Type B pancreatic cell (in vitro differentiated cells): ENCODE measurements around the gene TRDN. TPM values are rescaled to one million over a fixed set of nuclear protein-coding genes. Genes with fewer than 3 reads are reported as not detected.

Experiments
- DNase-seq: peaks from one replicate; pipeline ENCODE4 v3.0.0; 2021; ENCODE audit warnings: mixed read lengths; ENCODE audit not compliant: unreplicated experiment; ENCODE audit errors: extremely low spot score
- H3K27ac Mint-ChIP-seq: 2 replicates; pipeline ENCODE4 v1.8.0; 2021; ENCODE audit warnings: mild to moderate bottlenecking, mixed read lengths
- H3K27me3 Mint-ChIP-seq: 2 replicates; pipeline ENCODE4 v1.8.0; 2021; ENCODE audit warnings: mixed read lengths
- H3K36me3 Mint-ChIP-seq: 2 replicates; pipeline ENCODE4 v1.8.0; 2021; ENCODE audit warnings: mixed read lengths
- H3K4me1 Mint-ChIP-seq: one replicate; pipeline ENCODE4 v1.8.0; 2021; ENCODE audit warnings: mixed read lengths; ENCODE audit not compliant: unreplicated experiment
- H3K4me3 Mint-ChIP-seq: 2 replicates; pipeline ENCODE4 v1.8.0; 2021; ENCODE audit warnings: mild to moderate bottlenecking, mixed read lengths
- H3K9me3 Mint-ChIP-seq: 2 replicates; pipeline ENCODE4 v1.8.0; 2021; ENCODE audit warnings: mixed read lengths
- total RNA-seq: library from RNA; stranded (reverse); gene quantifications from 2 replicates; pipeline ENCODE4 v1.2.1, GENCODE V29; 2021; ENCODE audit warnings: low replicate concordance
- TF ChIP-seq, protein P1 (sequence below): fragments of 200-600 bp; sonication (generic); conservative IDR thresholded peaks from 2 replicates; pipeline ENCODE4 v1.5.0; 2021; ENCODE audit warnings: antibody characterized with exemption, mild to moderate bottlenecking

TRDN gene
- total RNA-seq, 1 donor from 2014 or later: 0.34 TPM

DNA sequence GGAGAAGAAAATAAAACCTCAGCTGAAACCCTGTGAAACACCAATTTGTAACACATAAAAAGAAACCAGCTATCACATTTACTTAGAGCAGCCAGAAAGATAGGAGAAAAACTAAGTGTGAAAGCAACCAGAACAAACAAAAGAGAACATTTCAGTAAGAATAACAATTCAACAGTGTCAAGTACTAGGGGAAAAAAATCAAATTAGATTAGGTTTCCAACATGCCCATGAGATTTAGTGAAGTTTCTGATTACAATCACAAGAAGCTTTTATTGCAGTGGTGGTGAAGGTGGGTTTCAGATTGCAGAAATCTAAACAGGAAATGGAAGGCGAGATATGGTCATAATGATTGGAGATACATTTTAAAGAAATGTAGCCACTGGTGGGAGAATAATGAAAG is 22.1 kb upstream of the TRDN start:
- Mint-ChIP-seq H3K27ac (no peak overlapping the region), H3K4me1 (no peaks in the 10 kb centered on the region), H3K27me3 (no peaks in the 10 kb centered on the region), H3K4me3 (no peak overlapping the region), H3K9me3 (no peaks in the 10 kb centered on the region), H3K36me3 (no peaks in the 10 kb centered on the region)
- no peak for DNase-seq
- TF ChIP-seq, protein P1, sequence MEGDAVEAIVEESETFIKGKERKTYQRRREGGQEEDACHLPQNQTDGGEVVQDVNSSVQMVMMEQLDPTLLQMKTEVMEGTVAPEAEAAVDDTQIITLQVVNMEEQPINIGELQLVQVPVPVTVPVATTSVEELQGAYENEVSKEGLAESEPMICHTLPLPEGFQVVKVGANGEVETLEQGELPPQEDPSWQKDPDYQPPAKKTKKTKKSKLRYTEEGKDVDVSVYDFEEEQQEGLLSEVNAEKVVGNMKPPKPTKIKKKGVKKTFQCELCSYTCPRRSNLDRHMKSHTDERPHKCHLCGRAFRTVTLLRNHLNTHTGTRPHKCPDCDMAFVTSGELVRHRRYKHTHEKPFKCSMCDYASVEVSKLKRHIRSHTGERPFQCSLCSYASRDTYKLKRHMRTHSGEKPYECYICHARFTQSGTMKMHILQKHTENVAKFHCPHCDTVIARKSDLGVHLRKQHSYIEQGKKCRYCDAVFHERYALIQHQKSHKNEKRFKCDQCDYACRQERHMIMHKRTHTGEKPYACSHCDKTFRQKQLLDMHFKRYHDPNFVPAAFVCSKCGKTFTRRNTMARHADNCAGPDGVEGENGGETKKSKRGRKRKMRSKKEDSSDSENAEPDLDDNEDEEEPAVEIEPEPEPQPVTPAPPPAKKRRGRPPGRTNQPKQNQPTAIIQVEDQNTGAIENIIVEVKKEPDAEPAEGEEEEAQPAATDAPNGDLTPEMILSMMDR: no peak

DNA sequence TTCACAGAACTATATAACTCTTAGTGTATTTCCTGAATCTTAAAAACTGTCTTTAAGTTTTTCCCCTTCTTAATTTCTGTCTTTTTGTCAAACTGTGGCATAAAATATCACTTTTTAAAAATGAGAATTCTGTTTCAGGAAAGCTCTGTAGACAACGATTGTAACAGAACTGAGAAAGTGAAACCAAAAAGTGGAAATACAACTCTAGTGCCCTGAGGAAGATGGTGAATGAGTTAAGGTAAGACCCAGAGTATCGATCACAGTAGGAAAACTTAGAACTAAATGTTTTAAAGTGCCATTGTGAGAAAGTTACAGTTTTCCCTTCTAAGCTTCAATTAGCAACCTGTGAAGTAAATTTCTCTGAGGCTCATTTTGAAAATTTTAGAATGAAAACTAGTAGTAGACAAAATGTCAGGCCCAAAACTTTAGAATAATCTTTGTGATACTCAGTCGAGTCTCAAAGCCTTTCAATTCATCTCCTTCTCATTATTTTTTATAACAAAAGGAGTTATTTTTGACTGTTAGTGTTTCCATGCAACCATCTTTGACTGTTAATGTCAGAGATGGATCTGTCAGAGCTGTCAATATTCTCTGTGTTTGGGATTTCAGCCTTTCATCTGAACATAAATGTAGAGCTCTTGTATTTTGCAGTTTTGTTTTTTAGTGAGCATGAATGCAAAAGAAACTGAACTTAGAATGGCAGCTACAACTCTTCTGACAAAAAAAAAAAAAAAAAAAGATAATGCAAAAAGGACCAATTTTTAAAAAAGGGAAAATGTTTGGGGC is 19.0 kb upstream of the TRDN start:
- Mint-ChIP-seq H3K27ac (no peak overlapping the region), H3K9me3 (no peaks in the 10 kb centered on the region), H3K27me3 (no peaks in the 10 kb centered on the region), H3K4me1 (no peaks in the 10 kb centered on the region), H3K4me3 (no peak overlapping the region), H3K36me3 (no peaks in the 10 kb centered on the region)
- DNase-seq: no peak
- TF ChIP-seq, protein P1: no peak

DNA sequence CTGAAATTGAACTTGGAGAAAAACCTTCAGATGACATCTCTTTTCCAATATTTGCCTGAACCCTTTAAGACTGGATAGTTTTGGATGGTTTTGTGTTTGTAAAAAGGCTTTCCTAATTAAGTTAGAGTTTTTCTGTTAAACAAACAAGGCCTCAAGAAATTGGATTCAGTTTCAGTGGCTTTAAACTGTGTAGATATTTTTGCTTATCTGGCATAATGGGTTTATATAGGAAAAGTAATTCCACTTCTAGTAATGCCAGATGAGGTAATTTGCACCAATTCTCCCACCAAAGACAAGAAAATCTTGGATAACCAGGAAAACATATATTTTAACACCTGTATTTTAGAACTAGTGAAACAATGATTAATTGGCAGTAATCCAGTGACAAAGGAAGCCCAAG is 12.0 kb upstream of the TRDN start:
- TF ChIP-seq, protein P1: no peak
- Mint-ChIP-seq H3K4me1 (no peaks in the 10 kb centered on the region), H3K27ac (no peak overlapping the region), H3K27me3 (no peaks in the 10 kb centered on the region), H3K4me3 (no peak overlapping the region), H3K36me3 (no peaks in the 10 kb centered on the region), H3K9me3 (no peaks in the 10 kb centered on the region)
- no peak for DNase-seq

DNA sequence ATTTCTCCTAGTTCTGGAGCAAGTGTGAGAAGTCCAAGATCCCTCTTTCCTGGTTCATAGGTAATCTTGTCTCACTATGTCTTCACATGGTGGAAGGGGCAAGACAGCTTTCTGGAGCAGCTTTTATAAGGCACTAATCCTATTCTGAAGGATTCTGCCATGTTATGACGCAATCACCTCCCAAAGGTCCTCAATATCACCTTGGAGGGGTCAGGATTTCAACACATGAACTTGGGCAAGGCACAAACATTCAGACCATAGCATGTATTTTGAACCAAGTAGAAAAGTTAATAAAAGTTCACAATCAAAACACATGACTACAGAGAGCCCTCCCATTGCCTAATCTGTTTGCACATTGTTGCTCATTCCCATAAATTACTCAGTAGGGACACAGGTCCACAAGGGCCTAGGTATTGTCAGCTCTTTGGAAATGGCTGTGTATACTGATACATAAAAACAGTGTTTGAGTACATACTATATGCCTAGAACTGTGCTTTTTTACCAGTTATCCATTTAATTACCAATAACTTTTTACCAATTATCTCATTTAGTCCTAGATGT is 11.3 kb upstream of the TRDN start:
- H3K27me3 Mint-ChIP-seq: no peaks in the 10 kb centered on the region
- TF ChIP-seq, protein P1: no peak
- no peaks in the 10 kb centered on the region for H3K4me1 Mint-ChIP-seq
- H3K9me3 Mint-ChIP-seq: no peaks in the 10 kb centered on the region
- H3K27ac Mint-ChIP-seq: no peak overlapping the region
- no peak overlapping the region for H3K4me3 Mint-ChIP-seq
- no peaks in the 10 kb centered on the region for H3K36me3 Mint-ChIP-seq
- DNase-seq: no peak

DNA sequence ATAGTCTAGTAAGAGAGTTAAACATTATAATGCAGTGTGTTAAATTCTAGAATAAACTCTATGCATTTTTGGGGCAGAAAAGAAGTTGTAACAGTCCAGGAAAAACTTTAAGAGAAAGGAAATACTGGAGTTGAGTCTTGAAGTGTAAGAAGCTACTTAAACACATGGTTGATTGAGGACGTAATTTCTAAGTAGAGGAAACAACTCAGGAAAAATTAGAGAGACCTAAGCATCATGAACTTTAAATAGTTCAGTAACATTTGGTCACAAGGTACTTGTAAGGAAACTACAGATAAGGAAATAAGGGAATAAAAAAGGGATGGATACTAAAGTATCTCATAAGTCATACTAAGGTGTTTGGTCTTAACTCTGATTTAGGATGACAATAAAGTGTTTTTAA is 4.7 kb upstream of the TRDN start:
- Mint-ChIP-seq H3K4me1 (no peaks in the 10 kb centered on the region), H3K36me3 (no peaks in the 10 kb centered on the region), H3K9me3 (no peaks in the 10 kb centered on the region), H3K4me3 (no peak overlapping the region), H3K27ac (no peak overlapping the region), H3K27me3 (no peaks in the 10 kb centered on the region)
- DNase-seq: no peak
- TF ChIP-seq, protein P1: no peak
